Stimulated activated CD8-positive, alpha-beta memory T cell treated with anti-CD3 and anti-CD28 coated beads, Interleukin-7, amount 100 ng/mL, for 4 hours (primary cell): ENCODE data around the gene ARHGEF7.

Experiments
- DNase-seq, 2 donors: peaks; one replicate each; pipeline ENCODE4 v3.0.0-alpha.2; 2020; ENCODE audit warnings: low read depth in 2 of 2

Gene ARHGEF7

DNA sequence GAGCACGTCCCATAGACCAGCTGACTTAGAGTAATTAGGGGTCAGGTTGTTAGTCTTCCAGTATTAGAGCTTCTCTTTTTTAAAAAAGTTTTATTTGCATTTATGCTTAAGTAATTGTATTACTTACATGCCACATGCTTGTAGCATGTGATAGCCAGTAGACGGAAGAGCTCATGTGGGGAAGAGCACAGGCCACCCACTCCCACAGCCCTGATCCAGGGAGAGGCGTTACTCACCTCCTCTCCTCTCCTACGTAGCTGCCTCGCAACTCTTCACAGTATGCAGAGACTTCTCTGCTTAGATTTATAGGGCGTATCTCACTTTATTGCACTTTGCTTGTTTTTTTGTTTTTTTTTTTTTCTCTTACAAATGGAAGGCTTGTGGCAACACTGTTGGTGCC lies 110.1 kb downstream of the ARHGEF7 start:
- DNase-seq, result no peak

DNA sequence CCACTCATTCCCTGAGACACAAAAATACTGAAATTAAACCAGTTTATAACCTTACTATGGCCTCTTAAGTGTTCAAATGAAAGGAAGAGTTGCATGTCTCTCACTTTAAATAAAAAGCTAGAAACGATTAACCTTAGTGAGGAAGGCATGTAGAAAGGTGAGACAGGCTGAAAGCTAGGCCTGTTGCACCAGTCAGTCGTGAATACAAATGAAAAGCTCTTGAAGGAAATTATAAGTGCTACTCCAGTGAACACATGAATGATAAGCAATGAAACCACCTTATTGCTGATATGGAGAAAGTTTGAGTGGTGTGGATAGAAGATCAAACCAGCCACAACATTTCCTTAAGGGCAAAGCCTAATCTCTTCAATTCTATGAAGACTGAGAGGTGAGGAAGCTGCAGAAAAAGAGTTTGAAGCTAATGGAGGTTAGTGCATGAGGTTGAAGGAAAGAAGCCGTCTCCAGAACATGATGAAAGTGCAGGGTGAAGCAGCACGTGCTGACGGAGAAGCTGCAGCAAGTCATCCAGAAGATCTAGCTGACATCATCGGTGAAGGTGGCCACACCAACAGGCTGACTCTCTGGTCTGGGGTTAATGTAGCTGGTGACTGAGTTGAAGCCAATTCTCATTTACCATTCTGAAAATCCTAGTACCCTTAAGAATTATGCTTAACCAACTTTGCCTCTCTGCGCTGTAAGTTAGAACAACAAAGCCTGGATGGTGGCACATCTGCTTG lies 110.9 kb downstream of the ARHGEF7 start:
- no peak for DNase-seq

DNA sequence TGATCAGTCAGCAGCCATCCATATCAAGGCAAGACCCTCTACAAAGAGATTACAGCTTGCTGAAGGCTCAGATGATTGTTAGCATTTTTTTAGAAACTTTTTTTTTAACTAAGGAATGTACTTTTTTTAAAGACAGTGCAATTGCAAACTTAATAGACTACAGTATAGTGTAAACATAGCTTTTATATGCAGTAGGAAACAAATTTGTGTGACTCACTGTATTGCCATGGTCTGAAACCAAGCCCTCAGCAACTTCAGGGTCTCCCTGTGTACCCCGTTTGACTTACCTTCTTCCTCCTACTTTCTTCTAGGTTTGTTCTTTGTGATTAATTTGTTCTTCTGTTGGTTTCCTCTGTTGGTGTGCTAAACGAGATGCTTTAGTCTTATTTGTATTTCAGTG lies 112.3 kb downstream of the ARHGEF7 start:
- DNase-seq, result no peak

DNA sequence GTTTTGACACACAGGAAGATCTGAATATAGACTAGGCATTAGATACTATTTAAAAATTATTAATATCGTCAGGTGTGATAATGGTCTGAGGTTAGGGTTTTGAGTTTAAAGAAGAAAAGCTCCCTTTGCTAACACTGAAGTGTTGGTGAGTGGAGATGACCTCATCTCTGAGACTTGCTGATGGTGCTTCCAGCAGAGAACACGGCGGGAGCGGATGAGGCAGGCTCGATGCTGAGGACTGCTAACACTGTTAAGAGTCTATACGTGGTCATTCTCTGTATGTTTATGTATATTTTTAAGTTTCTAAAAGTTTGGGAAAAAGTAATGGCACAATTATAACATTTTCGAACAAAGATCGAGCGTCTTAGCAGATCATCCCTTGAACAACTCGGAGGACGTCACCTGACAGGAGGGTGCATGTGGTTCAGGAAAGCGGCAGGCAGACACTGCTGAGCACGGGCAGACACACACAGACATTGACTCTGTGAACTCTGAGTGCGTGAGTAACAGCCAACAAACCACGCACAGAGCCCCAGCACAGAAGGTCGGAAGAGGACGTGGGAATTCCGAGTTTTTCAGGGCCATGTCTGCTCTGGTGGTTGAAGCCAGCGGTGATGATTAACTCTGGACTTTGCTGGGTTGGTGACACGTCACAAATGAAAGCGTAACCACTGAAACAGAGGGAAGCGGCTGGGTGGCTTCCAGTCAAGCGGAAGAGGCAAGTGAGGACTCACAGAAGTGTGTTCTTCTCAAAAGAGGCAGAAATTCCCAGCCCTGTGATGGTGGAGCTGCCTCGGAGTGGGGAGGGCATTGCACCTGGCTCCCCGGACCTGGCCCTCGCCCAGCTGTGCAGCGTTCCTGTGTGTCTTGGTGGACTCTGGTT lies 113.4 kb downstream of the ARHGEF7 start:
- no peak for DNase-seq

DNA sequence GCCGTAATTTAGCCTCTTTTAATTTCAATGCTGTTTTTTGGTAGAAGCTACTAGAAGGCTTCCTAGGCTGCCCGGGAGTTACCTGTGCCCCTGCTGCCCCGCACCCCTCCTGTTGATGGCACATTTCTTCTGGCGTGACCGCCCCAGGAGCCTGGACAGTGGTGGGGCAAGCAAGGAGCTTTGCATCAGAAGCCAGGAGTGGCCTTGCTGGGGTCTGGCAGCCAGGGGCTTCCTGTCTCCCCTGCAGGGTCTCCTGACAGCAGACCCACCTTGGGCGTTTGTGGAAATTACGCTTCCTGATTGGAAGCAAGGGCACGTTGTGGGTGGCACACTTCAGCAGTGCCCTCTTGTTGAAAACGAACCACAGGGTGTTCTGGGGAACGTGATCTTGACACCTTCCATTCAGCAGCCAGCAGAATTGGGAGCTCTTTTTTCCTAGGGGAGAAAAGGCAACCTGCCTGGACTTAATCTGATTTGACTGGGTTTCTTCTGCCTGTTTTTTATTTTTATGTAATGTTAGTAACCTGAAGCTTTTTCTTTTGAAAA lies 115.3 kb downstream of the ARHGEF7 start:
- DNase-seq, result no peak

DNA sequence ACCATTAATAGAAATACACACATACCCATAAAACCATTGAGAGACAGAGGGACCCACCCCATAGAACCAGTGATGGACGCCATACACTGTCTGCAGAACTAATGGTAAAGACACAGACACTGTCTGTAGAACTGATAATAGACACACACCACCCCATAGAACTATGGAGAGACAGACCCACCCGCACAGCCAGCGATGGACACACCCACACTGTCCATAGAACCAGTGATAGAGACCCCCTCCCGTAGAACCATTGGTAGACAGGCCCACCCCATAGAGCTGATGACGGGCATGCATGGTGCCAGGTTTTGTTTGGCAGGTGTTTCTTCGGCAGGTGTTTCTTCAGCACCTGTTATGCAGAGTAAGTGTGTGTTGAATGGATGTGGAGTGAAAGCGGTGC lies 117.1 kb downstream of the ARHGEF7 start:
- DNase-seq, result no peak

DNA sequence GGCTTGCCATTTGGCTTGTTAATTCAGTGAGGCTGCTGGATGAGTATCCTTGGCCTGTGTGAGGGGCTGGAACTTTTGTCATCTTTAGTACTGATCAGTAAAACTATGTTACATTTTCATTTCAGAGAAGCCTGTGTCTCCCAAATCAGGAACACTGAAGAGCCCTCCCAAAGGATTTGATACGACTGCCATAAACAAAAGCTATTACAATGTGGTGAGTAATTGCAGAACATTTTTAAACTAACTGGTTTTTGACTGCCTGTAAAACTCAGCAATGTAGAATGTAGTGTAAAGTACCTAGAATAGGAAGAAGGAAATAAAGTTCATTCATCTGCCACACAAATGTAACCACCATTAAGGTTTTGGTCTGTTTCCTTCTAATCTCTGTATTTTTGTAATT lies 118.0 kb downstream of the ARHGEF7 start:
- DNase-seq, result no peak

DNA sequence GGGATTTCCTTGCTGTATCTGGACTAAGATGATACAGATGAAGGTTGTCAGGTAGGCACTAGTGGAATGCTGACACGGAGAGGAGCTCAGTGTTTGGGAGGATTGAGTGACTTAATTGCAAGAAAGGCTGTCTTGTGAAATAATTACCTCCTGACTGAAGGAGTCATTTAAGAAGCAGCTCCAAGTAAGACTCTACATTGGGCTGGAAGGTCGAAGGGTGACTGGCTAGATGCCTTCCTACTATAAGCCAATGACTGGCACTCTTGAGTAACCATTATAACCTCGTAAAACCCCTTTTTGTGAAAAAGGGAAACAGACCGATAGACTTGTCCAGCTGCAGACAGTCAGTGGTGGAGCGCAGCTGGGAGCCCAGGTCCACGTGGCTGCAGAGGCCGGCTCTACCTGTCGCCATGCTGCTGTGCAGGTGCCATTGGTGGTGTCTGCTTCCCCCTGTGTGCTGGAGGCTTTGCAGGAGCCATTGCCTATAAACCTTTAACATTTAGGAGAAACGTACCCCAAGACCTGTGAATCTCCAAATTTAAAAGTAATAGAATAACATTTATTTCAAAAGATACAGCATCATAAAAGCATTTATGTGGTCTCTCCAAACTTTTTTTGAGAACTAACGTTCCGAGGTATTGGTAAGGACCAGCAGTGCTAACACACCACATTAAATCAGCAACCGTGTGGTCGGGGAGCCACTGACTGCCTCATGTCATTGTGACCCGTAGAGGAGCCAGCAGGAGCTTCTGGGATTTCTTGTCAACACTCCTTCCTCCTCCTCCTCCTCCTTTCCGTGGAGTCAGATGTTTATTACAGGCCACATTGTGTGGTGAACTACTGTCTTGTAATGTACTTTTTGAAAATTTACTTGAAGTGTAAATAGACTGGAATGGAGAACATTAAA lies 124.9 kb downstream of the ARHGEF7 start:
- DNase-seq, result no peak

DNA sequence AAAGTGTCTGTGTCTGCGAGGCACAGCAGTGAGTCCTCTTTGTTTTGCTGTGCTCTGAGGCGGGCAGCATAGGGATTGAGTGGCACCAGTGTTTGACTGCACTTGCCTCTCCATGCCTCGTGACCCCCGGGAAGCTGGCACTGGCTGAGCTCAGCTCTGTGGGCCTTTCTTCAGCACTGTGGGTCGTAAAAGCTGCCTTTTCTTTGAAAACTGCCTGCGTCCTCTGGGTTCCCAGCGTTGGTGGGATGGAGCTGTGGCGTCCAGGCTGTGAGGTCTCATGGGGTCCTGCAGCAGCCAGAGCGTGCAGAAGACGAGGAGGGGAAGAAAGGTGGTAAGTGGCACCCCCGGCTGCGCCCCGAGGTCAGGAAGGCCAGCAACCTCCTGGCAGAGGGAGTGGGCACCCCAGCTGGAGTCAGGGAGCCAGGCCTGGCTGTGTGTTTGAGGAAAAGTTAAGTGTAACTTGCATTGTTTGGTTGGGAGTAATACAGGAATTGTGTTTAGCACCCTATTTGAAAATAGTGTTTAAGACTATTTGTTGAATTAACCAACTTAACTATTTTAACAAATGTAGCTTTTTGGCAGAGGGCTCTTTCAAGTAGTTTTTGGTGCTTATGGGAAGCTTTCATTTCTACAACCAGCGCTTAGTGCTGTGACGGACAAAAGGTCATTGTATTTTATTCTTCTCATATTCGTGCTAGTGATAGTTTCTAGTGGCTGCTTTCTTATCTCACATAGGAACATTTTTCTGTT lies 126.1 kb downstream of the ARHGEF7 start:
- DNase-seq, result no peak

DNA sequence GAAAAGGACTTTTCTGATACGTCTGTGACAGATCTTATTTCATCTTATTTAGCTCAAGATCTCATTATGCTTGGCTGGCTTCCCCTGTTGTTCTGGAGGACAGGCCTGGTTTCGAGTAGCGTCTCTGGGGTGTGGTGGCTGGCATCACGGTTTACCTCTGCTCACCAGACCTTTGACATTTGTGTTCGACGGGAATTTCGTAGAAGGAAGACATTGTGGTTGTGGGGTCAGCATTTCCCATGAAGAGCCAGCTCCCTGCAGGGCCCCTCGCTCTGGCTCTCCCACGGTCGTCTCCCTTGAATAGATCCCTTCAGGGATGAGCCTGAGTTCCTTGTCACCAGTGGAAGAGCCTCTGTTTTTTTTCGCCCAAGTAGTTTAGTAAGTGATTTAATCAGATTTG lies 126.8 kb downstream of the ARHGEF7 start:
- no peak for DNase-seq

DNA sequence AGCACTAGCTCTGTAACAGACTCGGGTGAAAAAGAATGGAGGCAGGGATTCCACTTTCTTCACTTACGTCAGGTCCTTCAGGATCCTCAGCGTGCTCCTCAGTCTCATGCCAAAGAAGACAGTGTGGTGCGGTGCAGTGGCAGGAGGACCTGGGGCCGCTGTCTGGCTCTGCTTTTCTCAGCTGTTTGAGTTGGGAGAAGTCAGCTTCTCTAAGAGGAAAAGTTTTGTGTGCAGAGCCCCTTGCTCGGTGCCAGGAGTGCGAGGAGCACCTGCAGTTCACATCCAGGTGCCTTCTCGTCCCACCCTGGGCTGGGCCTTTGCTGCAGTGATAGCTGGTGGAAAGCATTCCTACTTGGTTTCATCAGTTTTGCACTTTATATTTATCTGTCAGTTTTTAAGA lies 127.5 kb downstream of the ARHGEF7 start:
- no peak for DNase-seq

DNA sequence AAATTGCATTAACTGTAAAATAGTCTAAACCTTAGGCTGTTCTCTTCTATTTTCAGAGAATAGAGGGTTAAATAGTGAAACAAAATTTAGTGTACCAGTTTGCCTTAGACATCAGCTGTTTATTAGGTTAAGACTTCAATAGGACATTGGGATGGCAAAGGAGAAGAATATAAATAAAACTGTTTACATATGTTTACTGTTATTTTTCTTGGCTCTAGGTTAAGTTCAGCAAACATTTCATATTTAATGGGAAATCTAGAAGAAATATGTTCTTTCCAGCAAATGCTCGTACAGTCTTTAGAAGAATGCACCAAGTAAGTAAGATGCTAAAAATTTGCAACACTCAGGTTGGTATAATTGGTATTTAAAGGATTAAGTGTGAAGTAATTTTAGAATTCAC lies 128.9 kb downstream of the ARHGEF7 start:
- DNase-seq, result no peak

DNA sequence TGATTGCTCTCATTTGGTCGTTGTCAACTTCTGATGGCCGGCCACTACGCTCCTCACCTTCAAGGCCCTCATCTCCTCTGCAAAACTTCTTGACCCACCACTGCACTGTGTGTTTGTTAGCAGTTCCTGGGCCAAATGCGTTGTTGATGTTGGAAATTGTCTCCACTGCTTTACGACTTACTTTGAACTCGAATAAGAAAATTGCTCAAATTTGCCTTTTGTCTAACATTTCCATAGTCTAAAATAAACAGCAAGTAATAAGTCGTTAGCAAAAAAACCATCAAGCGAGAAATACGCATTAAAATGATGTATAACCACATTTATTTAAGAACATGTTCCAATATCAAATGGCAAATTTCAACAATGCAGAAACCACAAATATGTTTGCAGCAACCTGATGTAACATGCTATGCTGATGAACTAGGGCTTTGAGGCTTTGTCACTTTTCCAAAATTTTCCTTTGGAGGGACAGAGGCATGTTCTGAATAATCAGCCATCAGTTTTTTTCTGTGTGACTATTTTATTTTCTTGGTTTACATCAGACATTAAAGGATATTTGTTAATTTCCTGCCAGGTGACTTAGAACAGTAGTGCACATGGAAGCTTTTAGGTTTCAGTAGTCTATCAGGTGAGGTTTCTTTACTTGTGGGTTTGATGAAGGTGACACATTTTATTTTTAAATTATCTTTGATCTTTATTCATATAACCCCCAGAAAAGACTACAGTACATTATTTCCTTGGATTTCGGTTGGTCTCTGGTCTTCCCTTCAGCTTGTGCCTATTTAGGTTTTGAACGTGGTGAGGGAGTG lies 130.7 kb downstream of the ARHGEF7 start:
- DNase-seq, result no peak

DNA sequence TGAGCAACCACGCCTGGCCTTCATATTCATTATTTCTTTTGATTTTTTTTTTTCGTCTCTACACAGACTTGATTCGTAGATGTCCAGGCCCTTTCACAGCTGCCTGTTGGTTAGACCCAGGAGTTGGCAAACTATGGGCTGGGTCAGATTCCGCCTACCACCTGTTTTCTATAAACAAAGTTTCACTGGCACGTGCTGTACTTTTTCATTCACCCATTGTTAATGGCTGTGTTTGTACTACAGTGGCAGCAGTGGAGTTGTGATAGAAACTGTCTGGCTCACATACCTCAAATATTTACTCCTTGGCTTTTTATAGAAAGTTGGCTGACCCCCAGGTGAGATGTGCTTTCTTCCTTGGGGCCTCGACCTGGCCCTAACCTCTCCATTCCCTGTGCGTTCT lies 132.4 kb downstream of the ARHGEF7 start:
- no peak for DNase-seq

DNA sequence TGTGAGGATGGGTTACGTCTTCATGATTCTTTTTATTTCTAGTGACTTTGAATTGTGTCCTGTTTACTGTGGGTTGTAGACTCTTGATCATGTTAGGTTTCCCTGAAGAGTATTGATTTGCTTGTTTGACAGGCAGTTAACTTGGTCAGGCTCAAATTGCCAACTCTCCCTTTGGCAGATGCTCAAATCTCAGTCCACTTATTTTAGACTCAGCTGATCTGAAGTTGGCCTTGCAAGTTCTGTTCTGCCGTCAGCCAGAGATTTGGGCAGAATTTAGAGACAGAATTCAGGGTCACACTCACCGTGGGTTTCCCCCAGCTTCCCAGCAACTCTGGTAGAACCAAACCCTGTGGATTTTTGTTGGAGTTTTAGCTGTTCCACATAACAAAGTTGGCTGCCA lies 133.7 kb downstream of the ARHGEF7 start:
- no peak for DNase-seq

DNA sequence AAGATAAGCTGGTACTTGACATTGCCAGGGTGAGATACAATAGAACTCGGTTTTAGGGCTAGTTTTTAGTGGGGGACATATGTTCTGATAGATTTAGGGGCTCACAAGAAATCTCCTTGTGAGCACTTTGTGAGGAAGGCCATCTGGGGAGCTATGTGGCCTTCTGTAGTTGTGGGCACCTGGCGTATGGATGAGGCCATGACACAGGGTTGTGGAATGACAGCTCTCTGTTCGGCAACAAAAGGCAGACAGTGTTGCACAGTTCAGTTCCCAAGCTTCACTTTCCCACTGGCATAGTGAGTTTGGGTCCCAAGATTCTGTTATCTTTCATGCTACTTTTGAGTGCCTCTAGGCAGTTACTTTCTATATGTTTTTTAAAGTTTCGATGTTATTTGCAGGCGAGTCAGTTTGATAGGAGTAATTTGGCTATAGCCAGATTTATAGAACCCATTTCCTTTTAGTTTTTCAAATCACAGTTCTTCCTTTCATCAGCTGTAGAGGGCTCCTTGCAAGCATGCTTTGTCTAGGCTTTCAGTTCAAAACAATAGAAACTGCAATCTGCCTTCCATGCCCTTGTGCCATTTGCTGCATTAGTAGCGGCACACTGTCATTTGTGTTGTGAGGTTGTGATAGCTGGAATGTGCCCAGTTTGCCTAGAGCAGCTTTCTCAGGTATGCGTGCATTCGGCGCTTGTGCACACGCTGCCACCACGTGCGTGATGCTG lies 134.7 kb downstream of the ARHGEF7 start:
- DNase-seq, result no peak

DNA sequence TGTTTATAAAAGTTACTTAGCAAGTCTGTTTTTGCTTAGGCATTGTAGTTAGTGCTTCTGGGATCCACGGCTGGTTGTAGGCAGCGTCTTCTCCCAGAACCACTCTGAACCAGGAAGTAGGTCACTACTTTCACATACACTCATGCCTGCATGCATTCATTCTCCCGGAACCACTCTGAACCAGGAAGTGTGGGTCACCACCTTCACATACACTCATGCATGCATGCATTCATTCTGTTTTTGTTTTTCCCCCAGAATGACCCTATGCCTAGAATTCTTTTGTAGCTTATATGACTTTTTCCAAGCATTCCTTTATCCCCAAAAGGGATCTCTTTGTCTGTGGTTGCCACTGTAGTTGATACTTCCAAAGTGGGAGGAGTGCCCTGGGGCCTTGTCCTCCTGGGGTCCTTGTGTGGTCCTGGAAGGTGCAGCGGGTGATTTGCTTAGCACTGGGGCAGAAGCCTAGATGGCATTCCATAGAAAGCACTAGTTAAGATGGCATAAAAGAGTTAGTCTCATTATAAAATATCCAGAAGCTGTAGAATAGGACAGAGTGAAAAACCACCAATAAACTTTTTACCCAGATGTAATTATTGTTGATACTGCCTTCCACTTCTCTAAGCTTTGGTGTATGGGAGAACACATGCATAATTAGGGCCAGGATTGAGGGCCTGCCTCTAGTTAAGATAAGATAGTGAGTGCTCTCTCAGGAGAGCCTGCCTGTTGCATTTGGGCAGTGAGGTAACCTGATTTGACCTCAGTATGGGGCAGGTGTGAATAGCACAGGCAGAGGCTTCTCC lies 136.7 kb downstream of the ARHGEF7 start:
- DNase-seq, result no peak

DNA sequence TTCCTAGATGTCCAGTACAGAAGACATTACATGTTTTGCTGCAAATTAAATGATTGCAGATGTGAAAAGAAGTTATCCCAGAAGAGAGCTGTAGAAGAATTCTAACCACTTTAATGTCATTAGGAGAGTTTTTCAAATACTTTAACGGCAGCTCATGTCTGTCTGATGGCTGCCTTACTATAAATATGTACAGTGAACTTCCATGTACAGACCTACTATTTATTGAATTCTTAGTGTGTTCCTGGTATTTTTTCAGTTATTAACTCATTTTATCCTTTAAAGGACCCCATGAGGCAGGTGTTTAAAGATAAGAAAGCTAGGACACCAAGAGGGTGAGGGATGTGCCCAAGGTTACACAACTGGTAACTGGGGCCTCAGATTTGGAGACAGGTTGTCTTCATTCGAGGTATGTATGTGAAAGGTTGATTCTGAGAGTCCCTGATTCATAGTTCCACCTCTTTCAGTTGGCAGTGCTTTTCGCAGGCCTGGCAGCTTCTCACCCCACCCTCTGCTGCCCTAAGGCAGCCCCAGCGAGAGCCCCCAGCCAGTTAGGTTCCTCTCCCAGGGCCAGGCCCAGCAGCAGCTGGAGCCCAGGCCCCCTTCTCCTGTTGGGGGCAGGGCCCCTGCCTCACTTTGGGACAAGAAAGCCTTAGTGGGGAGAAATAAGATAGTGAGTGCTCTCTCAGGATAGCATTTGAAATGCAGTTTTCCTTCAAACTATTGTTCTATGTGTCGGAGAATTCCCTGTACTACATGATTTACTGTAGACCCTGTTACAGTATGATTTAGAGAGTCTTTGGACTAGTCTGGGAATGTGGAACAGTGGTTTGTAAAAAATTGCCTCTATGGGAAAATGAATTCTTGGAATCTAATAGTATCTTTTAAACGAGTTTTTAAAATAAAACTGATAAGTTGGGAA lies 137.6 kb downstream of the ARHGEF7 start:
- DNase-seq, result no peak
